Thyroid gland (tissue), 4 donors: ENCODE results near the gene ZSWIM5.

Experiments used
- CTCF ChIP-seq, 6 experiments: fragments of 200-600 bp in 3 of 6; fragments of 450-650 bp in 3 of 6; sonication (generic) in 3 of 6; IDR thresholded peaks; one replicate each; pipeline ENCODE4 v1.5.1; 2016 to 2019; ENCODE audit warnings: antibody characterized with exemption in 6 of 6, mild to moderate bottlenecking in 2 of 6, inconsistent platforms in 1 of 6, moderate library complexity in 1 of 6
- POLR2A ChIP-seq, 2 donors: fragments of 450-650 bp; IDR thresholded peaks; one replicate each; pipeline ENCODE4 v1.6.1; 2017; ENCODE audit warnings: antibody characterized with exemption in 2 of 2, mild to moderate bottlenecking in 2 of 2, moderate library complexity in 1 of 2

GRCh38 chr1:45211076-45211475 lies 4.7 kb upstream of the ZSWIM5 start:
- TF ChIP-seq POLR2A (IDR thresholded peaks at IDR 0.05) (no peak), CTCF (IDR thresholded peaks at IDR 0.05) (no peak)
